Measurements from ENCODE around the gene UBE2S. TPM values are rescaled to one million over a fixed set of nuclear protein-coding genes. Genes with fewer than 3 reads are reported as not detected.

The UBE2S gene
- polyA plus RNA-seq, 3 donors, result 16.1 to 40.9 (median 21.9) TPM

- no peaks in the 10 kb centered on the region for H3K9me3 ChIP-seq (replicated peaks in 1 of 2; ENCODE audit: control insufficient read depth in 1 of 2, insufficient read depth in 1 of 2, low read length in 2 of 2)
- no peaks in the 10 kb centered on the region for H3K27me3 ChIP-seq (ENCODE audit: control insufficient read depth in 2 of 2, insufficient read depth in 2 of 2, low read length in 2 of 2)
- H3K4me1 ChIP-seq (ENCODE audit: control insufficient read depth in 1 of 2, insufficient read depth in 2 of 2, low read length in 2 of 2), result peaks cover 25 to 32% of the 10 kb centered on the region in 2 donors
- no peak overlapping the region for H3K4me3 Mint-ChIP-seq
- DNase-seq, result no peak
- peaks cover 42% of the 10 kb centered on the region for H3K4me1 Mint-ChIP-seq
- H3K4me3 ChIP-seq (replicated peaks in 1 of 3; ENCODE audit: low read depth in 2 of 3, low read length in 3 of 3), result no peak overlapping the region
- peaks cover 40 to 43% of the 10 kb centered on the region in 2 donors for H3K36me3 ChIP-seq (replicated peaks in 1 of 2; ENCODE audit: control insufficient read depth in 1 of 2, insufficient read depth in 2 of 2, low read length in 2 of 2)
- no peak for TF ChIP-seq CTCF (IDR thresholded peaks at IDR 0.05)
- H3K27me3 Mint-ChIP-seq (ENCODE audit: low read depth in 3 of 3), result peaks cover 0 to 1% (median 0%) of the 10 kb centered on the region in 3 donors
- peaks cover 39 to 47% of the 10 kb centered on the region in 2 donors for H3K36me3 Mint-ChIP-seq
- WGBS (ENCODE audit: insufficient coverage), result 94% methylated on average over 7 of the region's 12 CpGs
- no peak overlapping the region for H3K9ac ChIP-seq (ENCODE audit: insufficient read depth, low read length, poor library complexity, severe bottlenecking)
- H2AFZ ChIP-seq (ENCODE audit: insufficient read depth, low read depth, low read length, poor library complexity, severe bottlenecking), result no peak overlapping the region
- H3K27ac ChIP-seq (ENCODE audit: low read depth in 1 of 2, low read length in 2 of 2), result no peak overlapping the region
- H4K20me1 ChIP-seq (ENCODE audit: insufficient read depth, low read length), result peaks cover 70% of the 10 kb centered on the region
- no peaks in the 10 kb centered on the region for H3K9me3 Mint-ChIP-seq
- no peak overlapping the region for H3K4me2 ChIP-seq (replicated peaks; ENCODE audit: extremely low read depth, low read length, poor library complexity, severe bottlenecking)
- intact Hi-C loops (cut with micrococcal nuclease), result no loop called here
- peak overlapping the region in 1 of 7 donors; percentile 33 for H3K27ac Mint-ChIP-seq
- H3K79me2 ChIP-seq (ENCODE audit: insufficient read depth, low read length), result peaks cover 38% of the 10 kb centered on the region
Observed at GRCh38 chr19:55391191-55391670, 16.4 kb downstream of the UBE2S start.

GRCh38 chr19:55390461-55390880 is 17.1 kb downstream of the UBE2S start:
- Histone ChIP-seq H4K20me1 (ENCODE audit: insufficient read depth, low read length) (peaks cover 75% of the 10 kb centered on the region), H3K4me2 (replicated peaks; ENCODE audit: extremely low read depth, low read length, poor library complexity, severe bottlenecking) (no peak overlapping the region), H3K9ac (ENCODE audit: insufficient read depth, low read length, poor library complexity, severe bottlenecking) (no peak overlapping the region)

More at GRCh38 chr19:55390461-55390880, 17.1 kb downstream of the UBE2S start:
- Mint-ChIP-seq H3K4me1 (peaks cover 42% of the 10 kb centered on the region), H3K4me3 (no peak overlapping the region), H3K27me3 (ENCODE audit: low read depth in 3 of 3) (peaks cover 0 to 1% (median 0%) of the 10 kb centered on the region in 3 donors), H3K9me3 (peaks cover 0 to 2% (median 0%) of the 10 kb centered on the region in 7 donors), H3K27ac (peak overlapping the region in 5 of 7 donors; percentile 2 to 55 (median 46)), H3K36me3 (peaks cover 39 to 47% of the 10 kb centered on the region in 2 donors)
- 92% methylated on average over 6 of the region's 7 CpGs for WGBS (ENCODE audit: insufficient coverage)
- peaks cover 43% of the 10 kb centered on the region for H3K79me2 ChIP-seq (ENCODE audit: insufficient read depth, low read length)
- DNase-seq, result no peak
- intact Hi-C loops (cut with micrococcal nuclease), result no loop called here
- no peak overlapping the region for H2AFZ ChIP-seq (ENCODE audit: insufficient read depth, low read depth, low read length, poor library complexity, severe bottlenecking)
- H3K36me3 ChIP-seq (replicated peaks in 1 of 2; ENCODE audit: control insufficient read depth in 1 of 2, insufficient read depth in 2 of 2, low read length in 2 of 2), result peaks cover 40 to 43% of the 10 kb centered on the region in 2 donors
- H3K9me3 ChIP-seq (replicated peaks in 1 of 2; ENCODE audit: control insufficient read depth in 1 of 2, insufficient read depth in 1 of 2, low read length in 2 of 2), result no peaks in the 10 kb centered on the region
- H3K4me3 ChIP-seq (replicated peaks in 1 of 3; ENCODE audit: low read depth in 2 of 3, low read length in 3 of 3), result no peak overlapping the region
- peaks cover 25 to 35% of the 10 kb centered on the region in 2 donors for H3K4me1 ChIP-seq (ENCODE audit: control insufficient read depth in 1 of 2, insufficient read depth in 2 of 2, low read length in 2 of 2)
- TF ChIP-seq CTCF (IDR thresholded peaks at IDR 0.05), result no peak
- H3K27me3 ChIP-seq (ENCODE audit: control insufficient read depth in 2 of 2, insufficient read depth in 2 of 2, low read length in 2 of 2), result no peaks in the 10 kb centered on the region
- no peak overlapping the region for H3K27ac ChIP-seq (ENCODE audit: low read depth in 1 of 2, low read length in 2 of 2)

All from CD14-positive monocyte (primary cell).